DMS153 treated with DMSO at 0.1 percent for 48 hours (cell line): ENCODE results near the gene CRCP.

ENCODE experiments used
- DNase-seq: peaks from one replicate; lab custom pipeline; 2025; ENCODE audit not compliant: unreplicated experiment; lab: John Stamatoyannopoulos, UW

CRCP gene

DNA sequence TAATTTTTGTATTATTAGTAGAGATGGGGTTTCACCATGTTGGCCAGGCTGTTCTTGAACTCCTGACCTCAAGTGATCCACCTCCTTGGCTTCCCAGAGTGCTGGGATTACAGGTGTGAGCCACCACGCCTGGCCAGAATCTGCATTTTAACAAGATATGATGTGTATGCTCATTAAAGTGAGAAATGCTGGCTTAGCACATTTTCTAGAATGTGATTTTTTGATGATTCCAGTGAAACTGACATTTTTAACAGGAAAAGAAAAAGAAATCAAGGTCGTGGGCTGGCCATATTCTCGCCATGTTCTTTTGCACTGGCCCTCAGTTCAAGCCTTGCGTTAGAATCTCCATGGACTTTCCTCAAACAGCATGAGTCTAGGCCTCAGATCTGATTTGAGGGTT lies 72.3 kb downstream of the CRCP start:
- DNase-seq: no peak

DNA sequence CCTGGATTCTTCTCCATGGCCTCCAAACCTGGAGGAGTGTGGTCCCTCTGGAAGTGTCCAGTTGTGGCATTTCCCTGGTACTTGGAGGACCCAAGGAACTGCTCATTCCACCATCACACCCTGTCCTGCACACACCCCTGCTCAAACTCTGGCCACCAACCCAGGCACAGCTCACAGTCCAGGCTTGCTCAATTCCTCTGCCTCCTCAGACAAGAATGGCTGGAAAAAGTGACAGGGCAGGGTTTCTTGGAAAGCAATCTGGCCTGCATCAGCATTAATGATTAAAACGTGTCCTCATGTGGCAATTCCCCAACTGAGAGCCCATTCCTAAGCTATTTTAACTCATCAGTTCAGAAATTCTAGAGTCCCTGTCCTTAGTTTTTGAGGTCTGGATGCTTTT lies 73.3 kb downstream of the CRCP start:
- no peak for DNase-seq

DNA sequence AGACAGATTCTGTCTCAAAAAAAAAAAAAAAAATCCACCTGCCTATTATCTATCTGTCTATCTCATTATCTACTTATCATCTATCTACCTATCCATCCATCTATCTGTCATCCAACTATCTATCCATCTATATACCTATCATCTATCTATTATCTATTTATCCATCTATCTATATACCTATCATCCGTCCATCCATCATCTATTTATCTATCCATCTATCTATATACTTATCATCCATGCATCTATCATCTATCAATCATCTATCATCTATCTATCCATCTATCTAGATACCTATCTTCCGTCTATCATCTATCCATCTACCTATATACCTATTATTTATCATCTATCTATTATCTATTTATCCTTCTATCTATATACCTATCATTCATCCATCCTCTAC lies 74.0 kb downstream of the CRCP start:
- DNase-seq: no peak

- DNase-seq: no peak
Measured at GRCh38 chr7:66189695-66190503, 75.3 kb downstream of the CRCP start.

DNA sequence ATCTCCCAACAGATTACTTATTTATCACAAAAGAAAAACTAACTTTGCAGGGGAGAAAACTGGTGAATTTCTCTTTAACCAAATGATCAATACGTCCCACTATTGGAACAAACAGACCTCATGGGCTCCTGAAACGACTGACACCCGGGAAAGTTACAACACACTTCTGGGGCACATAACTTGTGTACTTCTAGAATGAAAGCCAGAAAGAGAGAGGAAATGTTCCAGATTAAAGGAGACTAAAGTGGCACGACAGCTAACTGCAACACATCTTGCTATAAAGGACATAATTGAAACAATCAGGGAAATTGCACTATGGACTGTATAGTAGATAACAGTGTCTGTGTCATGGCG lies 75.8 kb downstream of the CRCP start:
- DNase-seq: no peak

DNA sequence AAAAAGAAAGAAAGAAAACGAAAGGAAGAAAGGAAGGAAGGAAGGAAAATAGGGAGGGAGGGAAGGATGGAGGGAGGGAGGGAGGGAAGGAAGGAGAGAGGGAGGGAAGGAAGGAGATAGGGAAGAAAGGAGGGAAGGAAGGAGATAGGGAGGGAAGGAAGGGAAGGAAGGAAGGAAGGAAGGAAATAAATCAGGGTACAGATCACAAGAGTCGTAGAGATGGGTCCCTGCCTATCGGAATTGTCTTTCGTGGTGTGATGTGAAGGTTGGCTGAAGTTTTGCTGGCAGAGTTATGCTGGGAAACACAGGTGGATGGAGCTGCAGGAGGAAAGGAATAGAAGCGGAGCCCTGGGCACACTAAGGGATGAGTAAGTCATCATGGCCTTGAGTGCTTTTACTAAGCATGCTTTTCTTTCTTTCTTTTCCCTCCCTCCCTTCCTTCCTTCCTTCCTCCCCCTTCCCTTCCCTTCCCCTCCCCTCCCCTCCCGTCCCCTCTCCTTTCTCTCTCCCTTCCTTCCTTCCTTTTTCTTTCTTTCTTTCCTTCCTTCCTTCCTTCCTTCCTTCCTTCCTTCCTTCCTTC lies 78.6 kb downstream of the CRCP start:
- DNase-seq: no peak

DNA sequence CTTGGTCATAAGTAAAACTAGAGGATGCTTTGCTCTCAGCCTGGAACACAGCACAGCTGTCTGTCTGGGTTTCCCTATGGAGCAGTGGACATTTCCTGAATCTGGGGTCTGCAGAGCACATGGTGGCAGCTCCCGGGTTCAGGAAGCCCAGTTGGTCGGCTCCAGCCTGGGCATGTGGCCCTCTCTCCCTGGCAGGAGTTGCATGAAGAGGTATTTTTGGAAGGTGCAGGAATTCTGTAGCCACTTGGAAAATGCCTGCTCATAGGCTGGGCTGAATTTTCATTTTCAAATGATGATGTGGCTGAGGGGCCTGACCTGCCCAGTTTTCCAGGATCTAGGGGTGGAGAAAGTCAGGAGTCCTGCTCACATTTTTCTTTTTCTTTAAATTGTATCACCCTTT lies 83.8 kb downstream of the CRCP start:
- DNase-seq: no peak

GRCh38 chr7:66198956-66199355 lies 84.3 kb downstream of the CRCP start:
- no peak for DNase-seq

- DNase-seq: no peak
Measured at GRCh38 chr7:66202441-66202840, 87.8 kb downstream of the CRCP start.
